ENCODE data around the gene PLPPR4.

Gene PLPPR4

GRCh38 chr1:99358770-99359169 lies 94.5 kb downstream of the PLPPR4 start:
- no peak for DNase-seq
